Breast epithelium (tissue), 4 donors: ENCODE results near the gene AURKAIP1. TPM values are rescaled to one million over a fixed set of nuclear protein-coding genes. Genes with fewer than 3 reads are reported as not detected.

ENCODE experiments used
- DNase-seq, 2 donors: peaks; one replicate each; pipeline ENCODE4 v3.0.0-alpha.2; 2019; ENCODE audit warnings: low spot score in 2 of 2
- H3K27ac ChIP-seq, 2 donors: fragments of 200-600 bp; sonication (generic) in 1 of 2; one replicate each; pipeline ENCODE4 v1.5.1; 2016 to 2019; ENCODE audit warnings: mild to moderate bottlenecking in 1 of 2
- H3K27me3 ChIP-seq, 2 donors: fragments of 200-600 bp; sonication (generic) in 1 of 2; one replicate each; pipeline versions ENCODE4 v1.5.1 to v1.6.0; 2017 to 2019; ENCODE audit warnings: control low read depth in 1 of 2, mild to moderate bottlenecking in 1 of 2
- H3K36me3 ChIP-seq: fragments of 200-600 bp; one replicate; pipeline ENCODE4 v1.5.1; 2019
- H3K4me1 ChIP-seq, 2 donors: fragments of 200-600 bp; sonication (generic); one replicate each; pipeline ENCODE4 v1.5.1; 2016 to 2019; ENCODE audit warnings: control low read depth in 1 of 2
- H3K4me3 ChIP-seq, 3 donors: fragments of 200-600 bp; sonication (generic); 1 replicate in 2 of 3; 2 replicates in 1 of 3; pipeline ENCODE4 v1.5.1; 2016 to 2019; ENCODE audit warnings: mild to moderate bottlenecking in 3 of 3, moderate library complexity in 2 of 3
- H3K9me3 ChIP-seq, 2 donors: fragments of 200-600 bp; sonication (generic) in 1 of 2; one replicate each; pipeline ENCODE4 v1.5.1; 2016 to 2019; ENCODE audit warnings: control low read depth in 1 of 2
- POLR2A ChIP-seq: fragments of 450-650 bp; IDR thresholded peaks from one replicate; pipeline ENCODE4 v1.6.1; 2016; ENCODE audit warnings: antibody characterized with exemption, mild to moderate bottlenecking, moderate library complexity
- POLR2AphosphoS5 ChIP-seq, 3 donors: sonication (generic); formaldehyde crosslinking; IDR thresholded peaks; one replicate each; pipeline ENCODE4 v1.6.1; 2017; ENCODE audit warnings: antibody characterized with exemption in 3 of 3
- intact Hi-C: fragments of 100-400 bp; cut with DNase I; formaldehyde crosslinking; loops from one replicate; pipeline ENCODE4 v1.15.1; 2023; ENCODE audit warnings: low total_unique reads
- total RNA-seq, 3 donors: library from RNA; depleted of rRNA; stranded (reverse); fragments of >200 nt; gene quantifications; one replicate each; pipeline ENCODE4 v1.1.0, GENCODE V29; 2016
- TF ChIP-seq, protein P1 (sequence below), 3 donors: fragments of 450-650 bp; IDR thresholded peaks; one replicate each; pipeline ENCODE4 v1.5.1; 2016 to 2017; ENCODE audit warnings: antibody characterized with exemption in 3 of 3, mild to moderate bottlenecking in 3 of 3, moderate library complexity in 3 of 3

The AURKAIP1 gene
- total RNA-seq, 3 donors from 2014 or later, result 91.3 to 116 (median 99.6) TPM

DNA sequence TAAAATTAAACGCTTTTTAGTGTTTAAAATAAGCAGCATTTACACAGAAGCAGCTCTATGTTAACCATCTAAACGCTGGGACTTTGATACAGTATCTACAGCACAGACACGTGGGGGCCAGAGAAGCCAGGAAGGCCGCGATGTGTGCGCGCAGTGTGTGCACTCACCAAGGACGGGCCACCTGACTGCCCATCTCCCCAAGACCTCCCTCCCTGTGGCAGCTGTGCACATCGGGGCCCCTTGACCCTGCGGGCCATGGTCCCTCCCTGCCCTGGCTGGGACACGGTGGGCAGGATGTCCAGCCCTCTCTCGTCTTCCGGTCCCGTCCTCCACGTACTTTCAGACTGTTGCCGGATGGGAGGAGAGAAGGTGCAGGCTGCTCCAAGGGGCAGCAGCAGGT, 39.7 kb downstream of the AURKAIP1 start:
- Histone ChIP-seq H3K9me3 (no peaks in the 10 kb centered on the region), H3K4me1 (peaks cover 13 to 19% of the 10 kb centered on the region in 2 donors), H3K36me3 (no peaks in the 10 kb centered on the region), H3K27ac (no peak overlapping the region), H3K27me3 (no peaks in the 10 kb centered on the region), H3K4me3 (no peak overlapping the region)
- intact Hi-C loops, result no loop called here
- TF ChIP-seq, protein P1, sequence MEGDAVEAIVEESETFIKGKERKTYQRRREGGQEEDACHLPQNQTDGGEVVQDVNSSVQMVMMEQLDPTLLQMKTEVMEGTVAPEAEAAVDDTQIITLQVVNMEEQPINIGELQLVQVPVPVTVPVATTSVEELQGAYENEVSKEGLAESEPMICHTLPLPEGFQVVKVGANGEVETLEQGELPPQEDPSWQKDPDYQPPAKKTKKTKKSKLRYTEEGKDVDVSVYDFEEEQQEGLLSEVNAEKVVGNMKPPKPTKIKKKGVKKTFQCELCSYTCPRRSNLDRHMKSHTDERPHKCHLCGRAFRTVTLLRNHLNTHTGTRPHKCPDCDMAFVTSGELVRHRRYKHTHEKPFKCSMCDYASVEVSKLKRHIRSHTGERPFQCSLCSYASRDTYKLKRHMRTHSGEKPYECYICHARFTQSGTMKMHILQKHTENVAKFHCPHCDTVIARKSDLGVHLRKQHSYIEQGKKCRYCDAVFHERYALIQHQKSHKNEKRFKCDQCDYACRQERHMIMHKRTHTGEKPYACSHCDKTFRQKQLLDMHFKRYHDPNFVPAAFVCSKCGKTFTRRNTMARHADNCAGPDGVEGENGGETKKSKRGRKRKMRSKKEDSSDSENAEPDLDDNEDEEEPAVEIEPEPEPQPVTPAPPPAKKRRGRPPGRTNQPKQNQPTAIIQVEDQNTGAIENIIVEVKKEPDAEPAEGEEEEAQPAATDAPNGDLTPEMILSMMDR (IDR thresholded peaks at IDR 0.05), result no peak
- TF ChIP-seq POLR2AphosphoS5 (IDR thresholded peaks at IDR 0.05) (no peak), POLR2A (no peak)
- DNase-seq, result no peak

DNA sequence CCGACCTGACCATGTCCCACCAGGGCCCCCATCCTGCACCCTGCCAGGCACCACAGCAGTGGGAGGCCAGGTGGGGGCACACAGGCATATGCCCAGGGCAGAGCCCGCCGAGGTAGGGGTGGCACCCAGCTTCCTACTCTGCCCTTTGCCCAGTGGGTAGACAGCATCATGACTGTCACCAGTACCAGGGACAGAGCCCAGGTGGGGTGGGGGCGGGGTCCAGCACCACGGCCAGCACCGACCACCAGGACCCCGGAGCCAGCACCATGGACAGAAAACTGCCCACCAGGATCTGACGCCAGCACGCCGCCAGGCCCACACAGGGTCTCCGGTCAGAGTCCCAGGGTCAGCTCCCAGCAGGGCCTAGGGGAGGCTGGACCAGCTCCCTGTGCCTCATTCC, 40.2 kb downstream of the AURKAIP1 start:
- intact Hi-C loops, result no loop called here
- Histone ChIP-seq H3K9me3 (no peaks in the 10 kb centered on the region), H3K27ac (no peak overlapping the region), H3K36me3 (no peaks in the 10 kb centered on the region), H3K27me3 (no peaks in the 10 kb centered on the region), H3K4me3 (no peak overlapping the region), H3K4me1 (peaks cover 13 to 19% of the 10 kb centered on the region in 2 donors)
- DNase-seq, result no peak
- TF ChIP-seq POLR2A (no peak), POLR2AphosphoS5 (IDR thresholded peaks at IDR 0.05) (no peak)
- TF ChIP-seq, protein P1 (IDR thresholded peaks at IDR 0.05), result no peak

DNA sequence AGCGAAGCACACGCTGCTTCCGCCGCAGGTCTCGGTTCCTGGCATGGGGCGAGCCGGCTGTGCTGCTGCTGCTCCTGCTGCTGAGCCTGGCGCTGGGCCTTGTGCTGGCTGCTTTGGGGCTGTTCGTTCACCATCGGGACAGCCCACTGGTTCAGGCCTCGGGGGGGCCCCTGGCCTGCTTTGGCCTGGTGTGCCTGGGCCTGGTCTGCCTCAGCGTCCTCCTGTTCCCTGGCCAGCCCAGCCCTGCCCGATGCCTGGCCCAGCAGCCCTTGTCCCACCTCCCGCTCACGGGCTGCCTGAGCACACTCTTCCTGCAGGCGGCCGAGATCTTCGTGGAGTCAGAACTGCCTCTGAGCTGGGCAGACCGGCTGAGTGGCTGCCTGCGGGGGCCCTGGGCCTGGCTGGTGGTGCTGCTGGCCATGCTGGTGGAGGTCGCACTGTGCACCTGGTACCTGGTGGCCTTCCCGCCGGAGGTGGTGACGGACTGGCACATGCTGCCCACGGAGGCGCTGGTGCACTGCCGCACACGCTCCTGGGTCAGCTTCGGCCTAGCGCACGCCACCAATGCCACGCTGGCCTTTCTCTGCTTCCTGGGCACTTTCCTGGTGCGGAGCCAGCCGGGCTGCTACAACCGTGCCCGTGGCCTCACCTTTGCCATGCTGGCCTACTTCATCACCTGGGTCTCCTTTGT, 41.3 kb downstream of the AURKAIP1 start:
- Histone ChIP-seq H3K36me3 (no peaks in the 10 kb centered on the region), H3K27ac (no peak overlapping the region), H3K4me1 (peaks cover 13 to 19% of the 10 kb centered on the region in 2 donors), H3K9me3 (no peaks in the 10 kb centered on the region), H3K27me3 (no peaks in the 10 kb centered on the region), H3K4me3 (peak overlapping the region in 1 of 3 donors; percentile 47)
- DNase-seq, result no peak
- TF ChIP-seq POLR2AphosphoS5 (IDR thresholded peaks at IDR 0.05) (no peak), POLR2A (no peak)
- TF ChIP-seq, protein P1 (IDR thresholded peaks at IDR 0.05), result no peak
- intact Hi-C loops, result no loop called here

DNA sequence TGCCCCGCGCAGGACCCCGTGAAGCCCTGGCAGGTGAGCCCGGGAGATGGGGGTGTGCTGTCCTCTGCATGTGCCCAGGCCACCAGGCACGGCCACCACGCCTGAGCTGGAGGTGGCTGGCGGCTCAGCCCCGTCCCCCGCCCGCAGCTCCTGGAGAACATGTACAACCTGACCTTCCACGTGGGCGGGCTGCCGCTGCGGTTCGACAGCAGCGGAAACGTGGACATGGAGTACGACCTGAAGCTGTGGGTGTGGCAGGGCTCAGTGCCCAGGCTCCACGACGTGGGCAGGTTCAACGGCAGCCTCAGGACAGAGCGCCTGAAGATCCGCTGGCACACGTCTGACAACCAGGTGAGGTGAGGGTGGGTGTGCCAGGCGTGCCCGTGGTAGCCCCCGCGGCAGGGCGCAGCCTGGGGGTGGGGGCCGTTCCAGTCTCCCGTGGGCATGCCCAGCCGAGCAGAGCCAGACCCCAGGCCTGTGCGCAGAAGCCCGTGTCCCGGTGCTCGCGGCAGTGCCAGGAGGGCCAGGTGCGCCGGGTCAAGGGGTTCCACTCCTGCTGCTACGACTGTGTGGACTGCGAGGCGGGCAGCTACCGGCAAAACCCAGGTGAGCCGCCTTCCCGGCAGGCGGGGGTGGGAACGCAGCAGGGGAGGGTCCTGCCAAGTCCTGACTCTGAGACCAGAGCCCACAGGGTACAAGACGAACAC, 42.1 kb downstream of the AURKAIP1 start:
- no peak for TF ChIP-seq POLR2AphosphoS5 (IDR thresholded peaks at IDR 0.05)
- TF ChIP-seq POLR2A, result no peak
- TF ChIP-seq, protein P1 (IDR thresholded peaks at IDR 0.05), result no peak
- H3K9me3 ChIP-seq, result no peaks in the 10 kb centered on the region
- DNase-seq, result peak; percentile 75 to 85
- H3K27me3 ChIP-seq, result no peaks in the 10 kb centered on the region
- H3K4me1 ChIP-seq, result peaks cover 13 to 19% of the 10 kb centered on the region in 2 donors
- no peak overlapping the region for H3K27ac ChIP-seq
- peak overlapping the region in 2 of 3 donors; percentile 15 to 47 for H3K4me3 ChIP-seq
- no peaks in the 10 kb centered on the region for H3K36me3 ChIP-seq
- intact Hi-C loops, result no loop called here
